ENCODE measurements around the gene DDX3X. TPM values are rescaled to one million over a fixed set of nuclear protein-coding genes. Genes with fewer than 3 reads are reported as not detected.
"Not testable (repeated sequence)": the region's sequence is repeated elsewhere in the genome, so short reads cannot be mapped to it uniquely, and the experiment has no call there.

The DDX3X gene
- total RNA-seq, 1 donor from 2014 or later = 242 TPM

DNA sequence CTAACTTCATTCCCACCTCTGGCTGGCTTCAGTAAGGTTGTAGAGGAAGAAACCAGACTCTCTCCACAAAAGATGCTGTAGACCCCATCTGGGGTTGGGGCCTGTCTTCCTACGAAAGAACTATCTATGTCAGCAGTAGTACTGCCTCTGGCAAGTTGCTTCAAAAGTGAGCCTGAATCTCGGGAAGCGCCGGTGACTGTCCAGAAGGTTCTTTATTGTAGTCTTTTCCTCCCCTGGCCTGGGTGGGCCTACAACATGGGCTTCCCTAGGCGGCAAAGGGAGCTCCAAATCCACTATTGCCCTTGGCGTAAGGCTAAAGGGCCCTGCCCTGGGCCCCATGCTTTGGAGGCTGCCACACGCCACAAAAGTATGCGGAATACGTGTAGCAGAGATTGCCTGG, 74.6 kb downstream of the DDX3X start:
- no peak for DNase-seq (ENCODE audit: low read depth)
- no peak overlapping the region for H3K27ac ChIP-seq (ENCODE audit: low read depth, low read length)
- no peak overlapping the region for H3K4me3 ChIP-seq (ENCODE audit: insufficient read depth, low read depth, low read length)
- Mint-ChIP-seq H3K27me3 (ENCODE audit: low read depth, unreplicated experiment) (no peaks in the 10 kb centered on the region), H3K4me3 (ENCODE audit: unreplicated experiment) (no peak overlapping the region), H3K36me3 (ENCODE audit: low read depth, unreplicated experiment) (no peaks in the 10 kb centered on the region), H3K4me1 (ENCODE audit: low read depth, unreplicated experiment) (peaks cover 3% of the 10 kb centered on the region), H3K9me3 (ENCODE audit: unreplicated experiment) (no peaks in the 10 kb centered on the region), H3K27ac (ENCODE audit: unreplicated experiment) (no peak overlapping the region)
- no peaks in the 10 kb centered on the region for H3K9me3 ChIP-seq (ENCODE audit: insufficient read depth, low read depth, low read length)
- H3K4me2 ChIP-seq (ENCODE audit: low read length) = no peak overlapping the region
- no peaks in the 10 kb centered on the region for H3K79me2 ChIP-seq (ENCODE audit: insufficient read depth, low read length)
- no peaks in the 10 kb centered on the region for H3K27me3 ChIP-seq (ENCODE audit: insufficient read depth, low read length)
- H3K4me1 ChIP-seq (ENCODE audit: insufficient read depth, low read length) = no peaks in the 10 kb centered on the region
- H3K9ac ChIP-seq (ENCODE audit: low read length) = no peak overlapping the region
- TF ChIP-seq EZH2 (IDR thresholded peaks at IDR 0.05; ENCODE audit: insufficient read depth, low read length) = no peak
- TF ChIP-seq, protein P1, sequence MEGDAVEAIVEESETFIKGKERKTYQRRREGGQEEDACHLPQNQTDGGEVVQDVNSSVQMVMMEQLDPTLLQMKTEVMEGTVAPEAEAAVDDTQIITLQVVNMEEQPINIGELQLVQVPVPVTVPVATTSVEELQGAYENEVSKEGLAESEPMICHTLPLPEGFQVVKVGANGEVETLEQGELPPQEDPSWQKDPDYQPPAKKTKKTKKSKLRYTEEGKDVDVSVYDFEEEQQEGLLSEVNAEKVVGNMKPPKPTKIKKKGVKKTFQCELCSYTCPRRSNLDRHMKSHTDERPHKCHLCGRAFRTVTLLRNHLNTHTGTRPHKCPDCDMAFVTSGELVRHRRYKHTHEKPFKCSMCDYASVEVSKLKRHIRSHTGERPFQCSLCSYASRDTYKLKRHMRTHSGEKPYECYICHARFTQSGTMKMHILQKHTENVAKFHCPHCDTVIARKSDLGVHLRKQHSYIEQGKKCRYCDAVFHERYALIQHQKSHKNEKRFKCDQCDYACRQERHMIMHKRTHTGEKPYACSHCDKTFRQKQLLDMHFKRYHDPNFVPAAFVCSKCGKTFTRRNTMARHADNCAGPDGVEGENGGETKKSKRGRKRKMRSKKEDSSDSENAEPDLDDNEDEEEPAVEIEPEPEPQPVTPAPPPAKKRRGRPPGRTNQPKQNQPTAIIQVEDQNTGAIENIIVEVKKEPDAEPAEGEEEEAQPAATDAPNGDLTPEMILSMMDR (IDR thresholded peaks at IDR 0.05; ENCODE audit: insufficient read depth, low read depth, low read length) = no peak
- no peak overlapping the region for H2AFZ ChIP-seq (ENCODE audit: low read depth, low read length)
- no peaks in the 10 kb centered on the region for H4K20me1 ChIP-seq (ENCODE audit: insufficient read depth, low read length)
- H3K36me3 ChIP-seq (ENCODE audit: insufficient read depth, low read length) = no peaks in the 10 kb centered on the region
- FAIRE-seq = no peak

DNA sequence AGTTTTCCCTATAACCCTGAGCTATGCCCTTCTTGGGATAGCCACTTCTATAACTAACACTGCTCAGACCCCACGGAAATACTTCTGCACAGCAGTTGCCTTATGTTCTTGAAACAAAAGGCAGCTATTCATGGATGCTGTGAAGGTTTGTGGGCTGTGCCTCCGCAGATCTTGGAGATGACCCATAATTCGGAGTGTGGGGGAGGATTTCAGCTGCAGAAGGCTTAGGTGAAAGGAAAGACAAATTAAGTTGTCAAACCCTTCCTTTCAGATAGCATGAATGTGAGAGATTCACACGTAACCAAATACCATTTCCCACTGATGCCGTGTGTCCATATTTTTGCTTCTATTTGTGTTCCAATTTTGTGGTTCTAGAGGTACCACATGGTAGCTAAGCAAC, 75.0 kb downstream of the DDX3X start:
- H3K9me3 ChIP-seq (ENCODE audit: insufficient read depth, low read depth, low read length) = no peaks in the 10 kb centered on the region
- H2AFZ ChIP-seq (ENCODE audit: low read depth, low read length) = no peak overlapping the region
- DNase-seq (ENCODE audit: low read depth) (peak; percentile 62), FAIRE-seq (no peak)
- no peaks in the 10 kb centered on the region for H4K20me1 ChIP-seq (ENCODE audit: insufficient read depth, low read length)
- TF ChIP-seq, protein P1 (IDR thresholded peaks at IDR 0.05; ENCODE audit: insufficient read depth, low read depth, low read length) = no peak
- TF ChIP-seq EZH2 (IDR thresholded peaks at IDR 0.05; ENCODE audit: insufficient read depth, low read length) = no peak
- no peaks in the 10 kb centered on the region for H3K36me3 ChIP-seq (ENCODE audit: insufficient read depth, low read length)
- no peak overlapping the region for H3K27ac ChIP-seq (ENCODE audit: low read depth, low read length)
- H3K4me3 ChIP-seq (ENCODE audit: insufficient read depth, low read depth, low read length) = no peak overlapping the region
- no peak overlapping the region for H3K9ac ChIP-seq (ENCODE audit: low read length)
- no peaks in the 10 kb centered on the region for H3K27me3 ChIP-seq (ENCODE audit: insufficient read depth, low read length)
- H3K9me3 Mint-ChIP-seq (ENCODE audit: unreplicated experiment) = no peaks in the 10 kb centered on the region
- H3K36me3 Mint-ChIP-seq (ENCODE audit: low read depth, unreplicated experiment) = no peaks in the 10 kb centered on the region
- H3K4me3 Mint-ChIP-seq (ENCODE audit: unreplicated experiment) = no peak overlapping the region
- H3K27ac Mint-ChIP-seq (ENCODE audit: unreplicated experiment) = no peak overlapping the region
- peaks cover 3% of the 10 kb centered on the region for H3K4me1 Mint-ChIP-seq (ENCODE audit: low read depth, unreplicated experiment)
- H3K4me1 ChIP-seq (ENCODE audit: insufficient read depth, low read length) = no peaks in the 10 kb centered on the region
- H3K27me3 Mint-ChIP-seq (ENCODE audit: low read depth, unreplicated experiment) = no peaks in the 10 kb centered on the region
- no peaks in the 10 kb centered on the region for H3K79me2 ChIP-seq (ENCODE audit: insufficient read depth, low read length)
- H3K4me2 ChIP-seq (ENCODE audit: low read length) = no peak overlapping the region

DNA sequence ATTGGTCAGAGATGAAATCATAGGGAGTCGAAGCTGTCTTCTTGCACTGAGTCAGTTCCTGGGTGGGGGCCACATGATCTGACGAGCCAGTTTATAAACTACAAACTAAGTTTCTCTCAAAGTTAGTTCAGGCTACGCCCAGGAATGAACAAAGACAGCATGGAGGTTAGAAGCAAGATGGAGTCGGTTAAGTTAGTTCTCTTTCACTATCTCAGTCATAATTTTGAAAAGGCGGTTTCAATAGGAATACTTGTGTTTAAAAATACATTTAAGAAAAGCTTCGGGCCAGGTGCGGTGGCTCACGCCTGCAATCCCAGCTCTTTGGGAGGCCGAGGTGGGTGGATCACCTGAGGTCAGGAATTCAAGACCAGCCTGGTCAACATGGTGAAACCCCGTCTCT, 77.3 kb downstream of the DDX3X start:
- H3K27me3 Mint-ChIP-seq (ENCODE audit: low read depth, unreplicated experiment); H3K4me3 Mint-ChIP-seq (ENCODE audit: unreplicated experiment): not testable (repeated sequence)

More for the DNA sequence above, 77.3 kb downstream of the DDX3X start:
- not testable (repeated sequence) for H3K4me1 ChIP-seq (ENCODE audit: insufficient read depth, low read length); DNase-seq (ENCODE audit: low read depth); H3K27me3 ChIP-seq (ENCODE audit: insufficient read depth, low read length); H3K79me2 ChIP-seq (ENCODE audit: insufficient read depth, low read length); H2AFZ ChIP-seq (ENCODE audit: low read depth, low read length); H3K36me3 ChIP-seq (ENCODE audit: insufficient read depth, low read length); H3K9me3 ChIP-seq (ENCODE audit: insufficient read depth, low read depth, low read length); H3K4me3 ChIP-seq (ENCODE audit: insufficient read depth, low read depth, low read length); H3K4me2 ChIP-seq (ENCODE audit: low read length); H4K20me1 ChIP-seq (ENCODE audit: insufficient read depth, low read length); H3K9me3 Mint-ChIP-seq (ENCODE audit: unreplicated experiment); H3K9ac ChIP-seq (ENCODE audit: low read length); H3K4me1 Mint-ChIP-seq (ENCODE audit: low read depth, unreplicated experiment); H3K27ac ChIP-seq (ENCODE audit: low read depth, low read length); H3K36me3 Mint-ChIP-seq (ENCODE audit: low read depth, unreplicated experiment); FAIRE-seq; H3K27ac Mint-ChIP-seq (ENCODE audit: unreplicated experiment)

All from astrocyte (in vitro differentiated cells and primary cell).